Measurements from ENCODE around the gene A3GALT2. TPM values are rescaled to one million over a fixed set of nuclear protein-coding genes. Genes with fewer than 3 reads are reported as not detected.

A3GALT2 gene
- total RNA-seq, 4 donors from 2014 or later: not detected

DNA sequence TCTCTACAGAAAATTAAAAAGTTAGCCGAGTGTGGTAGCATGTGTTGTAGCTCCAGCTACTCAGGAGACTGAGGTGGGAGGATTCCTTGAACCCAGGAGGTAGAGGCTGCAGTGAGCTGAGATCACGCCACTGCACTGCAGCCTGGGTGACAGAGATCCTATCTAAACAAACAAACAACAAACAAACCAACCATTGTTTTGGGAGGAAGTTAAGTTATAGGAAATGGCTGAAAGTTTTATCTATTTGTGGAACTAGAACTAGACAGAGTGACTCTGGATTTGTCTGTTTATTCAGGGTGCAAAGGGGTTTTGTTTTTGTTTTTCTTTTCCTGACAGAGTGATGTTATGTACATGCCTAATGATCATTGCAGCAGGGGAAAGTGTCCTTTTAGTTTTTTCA is 33.6 kb downstream of the A3GALT2 start:
- Histone ChIP-seq H3K4me1 (no peaks in the 10 kb centered on the region), H3K9me3 (no peaks in the 10 kb centered on the region), H3K4me3 (no peak overlapping the region), H3K36me3 (peaks cover 0 to 6% (median 0%) of the 10 kb centered on the region in 4 donors), H3K27me3 (no peaks in the 10 kb centered on the region), H3K27ac (no peak overlapping the region)
- DNase-seq: no peak
- in situ Hi-C loops (cut with MboI; ENCODE audit: low pct_ligation_motif_present in 1 of 4, low pct_unique_long_range_greater_than_20kb in 1 of 4, low sequenced_read_pairs in 3 of 4): loop anchor here in 1 of 4 donors (25.0 kb wide), 1 partner anchor 175 kb away; the partner anchor contains the start of gene ZSCAN20
- no peak for TF ChIP-seq POLR2A (IDR thresholded peaks at IDR 0.05)
- TF ChIP-seq, protein P1, sequence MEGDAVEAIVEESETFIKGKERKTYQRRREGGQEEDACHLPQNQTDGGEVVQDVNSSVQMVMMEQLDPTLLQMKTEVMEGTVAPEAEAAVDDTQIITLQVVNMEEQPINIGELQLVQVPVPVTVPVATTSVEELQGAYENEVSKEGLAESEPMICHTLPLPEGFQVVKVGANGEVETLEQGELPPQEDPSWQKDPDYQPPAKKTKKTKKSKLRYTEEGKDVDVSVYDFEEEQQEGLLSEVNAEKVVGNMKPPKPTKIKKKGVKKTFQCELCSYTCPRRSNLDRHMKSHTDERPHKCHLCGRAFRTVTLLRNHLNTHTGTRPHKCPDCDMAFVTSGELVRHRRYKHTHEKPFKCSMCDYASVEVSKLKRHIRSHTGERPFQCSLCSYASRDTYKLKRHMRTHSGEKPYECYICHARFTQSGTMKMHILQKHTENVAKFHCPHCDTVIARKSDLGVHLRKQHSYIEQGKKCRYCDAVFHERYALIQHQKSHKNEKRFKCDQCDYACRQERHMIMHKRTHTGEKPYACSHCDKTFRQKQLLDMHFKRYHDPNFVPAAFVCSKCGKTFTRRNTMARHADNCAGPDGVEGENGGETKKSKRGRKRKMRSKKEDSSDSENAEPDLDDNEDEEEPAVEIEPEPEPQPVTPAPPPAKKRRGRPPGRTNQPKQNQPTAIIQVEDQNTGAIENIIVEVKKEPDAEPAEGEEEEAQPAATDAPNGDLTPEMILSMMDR (IDR thresholded peaks at IDR 0.05): no peak
- no peak for TF ChIP-seq EP300 (IDR thresholded peaks at IDR 0.05; ENCODE audit: low read depth)
- no peak for TF ChIP-seq POLR2AphosphoS5 (IDR thresholded peaks at IDR 0.05)
- WGBS, 2 donors (ENCODE audit: low coverage in 1 of 2): 76 to 83% methylated on average over 2 of the region's 2 CpGs
- intact Hi-C loops (cut with DNase I; ENCODE audit: low total_unique reads): loop anchor here (5.0 kb wide), 1 partner anchor 775 kb away; no protein-coding TSS in a partner anchor

DNA sequence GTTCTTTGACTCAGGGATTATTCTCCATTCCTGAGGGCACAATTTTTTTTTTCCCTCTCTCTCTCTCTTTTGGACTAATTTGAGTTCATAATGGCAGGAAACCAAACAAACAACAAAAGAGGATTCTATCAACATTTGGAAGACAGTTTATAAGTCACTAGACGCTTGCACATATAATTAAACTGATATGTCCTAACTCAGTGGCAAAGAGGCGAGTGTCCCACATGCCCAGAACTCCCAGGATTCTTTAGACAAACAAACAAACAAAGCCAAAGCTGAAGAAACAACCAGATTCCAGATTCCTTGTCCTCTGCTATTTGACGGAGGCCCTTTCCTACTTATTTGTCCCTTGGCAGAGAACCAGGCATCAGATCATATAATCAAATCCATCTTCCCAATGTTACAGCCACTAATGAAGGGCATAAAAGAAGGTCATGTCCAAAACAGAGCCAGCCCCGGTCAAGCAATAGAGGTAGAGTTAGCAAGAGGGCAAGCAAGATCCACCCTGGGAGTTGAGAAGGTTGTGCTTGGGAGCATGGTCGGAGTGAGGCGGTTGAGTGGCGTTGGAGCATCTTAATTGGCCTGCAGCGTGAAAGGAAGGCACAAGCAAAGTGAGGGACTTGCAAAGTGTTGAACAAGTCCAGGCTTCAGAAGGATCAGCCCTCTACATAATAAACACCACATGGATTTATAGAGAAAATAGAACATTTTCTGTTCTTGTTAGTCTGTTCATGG is 34.3 kb downstream of the A3GALT2 start:
- no peak for DNase-seq
- Histone ChIP-seq H3K4me1 (no peaks in the 10 kb centered on the region), H3K4me3 (no peak overlapping the region), H3K36me3 (peaks cover 0 to 11% (median 2%) of the 10 kb centered on the region in 4 donors), H3K9me3 (no peaks in the 10 kb centered on the region), H3K27me3 (no peaks in the 10 kb centered on the region), H3K27ac (no peak overlapping the region)
- intact Hi-C loops (cut with DNase I; ENCODE audit: low total_unique reads) (loop anchor here (5.0 kb wide), 1 partner anchor 774 kb away; no protein-coding TSS in a partner anchor), in situ Hi-C loops (cut with MboI; ENCODE audit: low pct_ligation_motif_present in 1 of 4, low pct_unique_long_range_greater_than_20kb in 1 of 4, low sequenced_read_pairs in 3 of 4) (loop anchor here in 1 of 4 donors (25.0 kb wide), 1 partner anchor 176 kb away; the partner anchor contains the start of gene ZSCAN20)
- WGBS, 2 donors (ENCODE audit: low coverage in 1 of 2): 79 to 82% methylated on average over 7 to 8 of the region's 8 CpGs
- TF ChIP-seq, protein P1 (IDR thresholded peaks at IDR 0.05): no peak
- TF ChIP-seq POLR2A (IDR thresholded peaks at IDR 0.05) (no peak), EP300 (IDR thresholded peaks at IDR 0.05; ENCODE audit: low read depth) (no peak), POLR2AphosphoS5 (IDR thresholded peaks at IDR 0.05) (no peak)

DNA sequence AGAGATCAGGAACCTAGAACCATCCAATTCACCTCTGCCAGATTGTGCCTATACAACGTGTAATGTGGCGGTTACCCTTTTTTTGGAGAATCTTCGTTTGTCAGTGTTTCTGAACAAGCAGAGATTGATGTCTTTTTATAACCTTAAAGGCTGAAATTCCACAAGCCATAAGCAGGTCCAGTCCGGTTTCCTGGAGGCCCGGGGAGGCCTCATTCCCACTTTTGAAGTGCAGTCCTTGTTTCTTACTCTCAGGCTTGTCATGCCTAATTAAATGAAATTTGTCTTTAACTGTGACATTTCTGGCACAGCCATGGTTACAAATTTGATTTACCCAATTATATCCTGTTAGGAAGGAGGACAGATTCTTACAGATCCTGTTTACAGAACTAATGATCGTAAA is 36.8 kb downstream of the A3GALT2 start:
- H3K4me3 ChIP-seq: no peak overlapping the region
- H3K4me1 ChIP-seq: no peaks in the 10 kb centered on the region
- in situ Hi-C loops (cut with MboI; ENCODE audit: low pct_ligation_motif_present in 1 of 4, low pct_unique_long_range_greater_than_20kb in 1 of 4, low sequenced_read_pairs in 3 of 4): loop anchor here in 1 of 4 donors (25.0 kb wide), 1 partner anchor 178 kb away; the partner anchor contains the start of gene ZSCAN20
- TF ChIP-seq, protein P1 (IDR thresholded peaks at IDR 0.05): no peak
- TF ChIP-seq POLR2A (IDR thresholded peaks at IDR 0.05) (no peak), POLR2AphosphoS5 (IDR thresholded peaks at IDR 0.05) (no peak), EP300 (IDR thresholded peaks at IDR 0.05; ENCODE audit: low read depth) (no peak)
- H3K27ac ChIP-seq: no peak overlapping the region
- no peaks in the 10 kb centered on the region for H3K9me3 ChIP-seq
- peaks cover 0 to 11% (median 3%) of the 10 kb centered on the region in 4 donors for H3K36me3 ChIP-seq
- no peak for DNase-seq
- no peaks in the 10 kb centered on the region for H3K27me3 ChIP-seq
- 85% methylated on average over 4 to 6 of the region's 6 CpGs for WGBS, 2 donors (ENCODE audit: low coverage in 1 of 2)
- intact Hi-C loops (cut with DNase I; ENCODE audit: low total_unique reads): no loop called here

DNA sequence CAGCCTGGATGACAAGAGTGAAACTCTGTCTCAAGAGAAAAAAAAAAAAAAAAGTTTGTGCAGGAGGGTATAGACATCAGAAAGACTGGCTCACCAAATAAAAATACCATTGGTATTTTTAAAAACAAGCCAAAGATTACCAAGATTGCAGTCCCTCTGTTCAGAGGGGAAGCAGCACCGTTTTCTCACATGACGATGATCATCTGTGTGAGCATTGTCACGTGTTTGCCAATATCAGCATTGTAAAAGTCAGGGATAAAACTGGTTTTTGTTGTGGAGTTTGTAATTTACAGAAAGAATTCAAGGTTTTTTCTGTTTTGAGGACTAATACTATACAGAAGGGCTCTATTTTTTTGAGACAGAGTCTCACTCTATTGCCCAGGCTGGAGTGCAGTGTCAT is 38.1 kb downstream of the A3GALT2 start:
- Histone ChIP-seq H3K4me3 (no peak overlapping the region), H3K27ac (no peak overlapping the region), H3K27me3 (no peaks in the 10 kb centered on the region), H3K4me1 (no peaks in the 10 kb centered on the region), H3K36me3 (peaks cover 0 to 11% (median 3%) of the 10 kb centered on the region in 4 donors), H3K9me3 (no peaks in the 10 kb centered on the region)
- in situ Hi-C loops (cut with MboI; ENCODE audit: low pct_ligation_motif_present in 1 of 4, low pct_unique_long_range_greater_than_20kb in 1 of 4, low sequenced_read_pairs in 3 of 4): loop anchor here in 1 of 4 donors (25.0 kb wide), 1 partner anchor 180 kb away; the partner anchor contains the start of gene ZSCAN20
- DNase-seq: no peak
- TF ChIP-seq POLR2A (IDR thresholded peaks at IDR 0.05) (no peak), EP300 (IDR thresholded peaks at IDR 0.05; ENCODE audit: low read depth) (no peak), POLR2AphosphoS5 (IDR thresholded peaks at IDR 0.05) (no peak)
- TF ChIP-seq, protein P1 (IDR thresholded peaks at IDR 0.05): no peak
- intact Hi-C loops (cut with DNase I; ENCODE audit: low total_unique reads): no loop called here
- 68 to 84% methylated on average over 3 of the region's 3 CpGs for WGBS, 2 donors (ENCODE audit: low coverage in 1 of 2)

Data from transverse colon (tissue), 4 donors.